Activated CD8-positive, alpha-beta T cell treated with anti-CD3 and anti-CD28 coated beads for 36 hours (primary cell): Measurements from ENCODE around the gene MDM1. TPM values are rescaled to one million over a fixed set of nuclear protein-coding genes. Genes with fewer than 3 reads are reported as not detected.

ENCODE experiments used
- ATAC-seq: fragments of 200-7000 bp; cut with Tn5 transposase; one replicate; pipeline ENCODE4 v1.10.0; 2021; ENCODE audit warnings: mild to moderate bottlenecking, moderate library complexity
- CTCF ChIA-PET: fragments of 350-600 bp; sonication (Branson Sonifier 250); formaldehyde crosslinking; loops from one replicate; lab custom pipeline; 2021; ENCODE audit warnings: antibody characterized with exemption; lab: Charles Lee
- POLR2A ChIA-PET: fragments of 350-600 bp; sonication (Branson Sonifier 250); formaldehyde crosslinking; loops from one replicate; lab custom pipeline; 2021; ENCODE audit warnings: antibody characterized with exemption; lab: Charles Lee
- DNase-seq: peaks from one replicate; pipeline ENCODE4 v3.0.0-alpha.2; 2020
- H3K27ac Mint-ChIP-seq: one replicate; pipeline ENCODE4 v1.8.0; 2021; ENCODE audit warnings: mild to moderate bottlenecking, mixed read lengths
- H3K27me3 Mint-ChIP-seq: one replicate; pipeline ENCODE4 v1.8.0; 2021; ENCODE audit warnings: mixed read lengths
- H3K36me3 Mint-ChIP-seq: one replicate; pipeline ENCODE4 v1.8.0; 2021; ENCODE audit warnings: low read depth, mixed read lengths
- H3K4me1 Mint-ChIP-seq: one replicate; pipeline ENCODE4 v1.8.0; 2021; ENCODE audit warnings: low read depth, mixed read lengths
- H3K4me3 Mint-ChIP-seq: one replicate; pipeline ENCODE4 v1.8.0; 2021; ENCODE audit warnings: mild to moderate bottlenecking, moderate library complexity, mixed read lengths
- H3K9me3 Mint-ChIP-seq: one replicate; pipeline ENCODE4 v1.8.0; 2021; ENCODE audit warnings: mixed read lengths
- CTCF ChIP-seq: fragments of 200-600 bp; IDR thresholded peaks from one replicate; pipeline ENCODE4 v1.8.0; 2022; ENCODE audit warnings: antibody characterized with exemption, mild to moderate bottlenecking
- intact Hi-C: fragments of 100-400 bp; cut with micrococcal nuclease; formaldehyde crosslinking; loops from one replicate; pipeline ENCODE4 v1.10.0; 2022
- total RNA-seq, 2 experiments: library from RNA; stranded (reverse); gene quantifications; one replicate each; pipeline ENCODE4 v1.2.3, GENCODE V29; 2021

Gene MDM1
- total RNA-seq, 2 experiments from 2014 or later: 15.4 to 17.9 TPM

GRCh38 chr12:68336889-68337303, 4.7 kb upstream of the MDM1 start:
- Mint-ChIP-seq H3K4me1 (peaks cover 20% of the 10 kb centered on the region), H3K4me3 (no peak overlapping the region), H3K36me3 (no peaks in the 10 kb centered on the region), H3K27ac (no peak overlapping the region), H3K9me3 (no peaks in the 10 kb centered on the region), H3K27me3 (no peaks in the 10 kb centered on the region)
- ChIA-PET POLR2A (no interaction called here), CTCF (interaction anchor here (0.9 to 1.0 kb wide), 3 partner anchors 12 to 297 kb away, joined by 3 to 5 read pairs (median 3); no protein-coding TSS in a partner anchor)
- TF ChIP-seq CTCF: no peak
- no peak for DNase-seq
- no peak for ATAC-seq
- intact Hi-C loops: no loop called here

GRCh38 chr12:68335462-68335861, 3.3 kb upstream of the MDM1 start:
- intact Hi-C loops: no loop called here
- Mint-ChIP-seq H3K27ac (no peak overlapping the region), H3K4me3 (no peak overlapping the region), H3K9me3 (no peaks in the 10 kb centered on the region), H3K27me3 (no peaks in the 10 kb centered on the region), H3K4me1 (peaks cover 27% of the 10 kb centered on the region), H3K36me3 (no peaks in the 10 kb centered on the region)
- ChIA-PET CTCF (interaction anchor here (1.0 to 2.6 kb wide), 5 partner anchors 8 to 113 kb away, joined by 4 to 14 read pairs (median 4); no protein-coding TSS in a partner anchor), POLR2A (interaction anchor here (1.1 to 1.2 kb wide), 2 partner anchors 11 to 276 kb away, joined by 3 read pairs; no protein-coding TSS in a partner anchor)
- ATAC-seq (no peak), DNase-seq (no peak)
- TF ChIP-seq CTCF: no peak

- intact Hi-C loops: loop anchor here (5.0 kb wide), 1 partner anchor 473 kb away; the partner anchor contains the start of gene MDM2
- peak; percentile 11 for ATAC-seq
- H3K4me3 Mint-ChIP-seq: no peak overlapping the region
- no peaks in the 10 kb centered on the region for H3K9me3 Mint-ChIP-seq
- TF ChIP-seq CTCF: no peak
- H3K27me3 Mint-ChIP-seq: no peaks in the 10 kb centered on the region
- no peak overlapping the region for H3K27ac Mint-ChIP-seq
- ChIA-PET POLR2A (interaction anchor here (0.6 kb wide), 2 partner anchors 31 to 327 kb away, joined by 3 to 4 read pairs; no protein-coding TSS in a partner anchor), CTCF (interaction anchor here (1.1 to 2.6 kb wide), 4 partner anchors 9 to 293 kb away, joined by 3 to 14 read pairs (median 6); no protein-coding TSS in a partner anchor)
- H3K36me3 Mint-ChIP-seq: no peaks in the 10 kb centered on the region
- DNase-seq: peak; percentile 47
- H3K4me1 Mint-ChIP-seq: peaks cover 34% of the 10 kb centered on the region
Measured at GRCh38 chr12:68334132-68334531, 2.0 kb upstream of the MDM1 start.

GRCh38 chr12:68332728-68333630, 817 bp upstream of the MDM1 start:
- peak overlapping the region; percentile 83 for H3K27ac Mint-ChIP-seq
- POLR2A ChIA-PET: interaction anchor here (1.1 to 1.6 kb wide), 3 partner anchors 206 to 475 kb away, joined by 3 to 6 read pairs (median 4); partner anchors contain the start of genes MDM2 and NUP107
- no peaks in the 10 kb centered on the region for H3K27me3 Mint-ChIP-seq

More at GRCh38 chr12:68332728-68333630, 817 bp upstream of the MDM1 start:
- no peaks in the 10 kb centered on the region for H3K9me3 Mint-ChIP-seq
- DNase-seq (no peak), ATAC-seq (no peak)
- H3K4me1 Mint-ChIP-seq: peaks cover 39% of the 10 kb centered on the region
- intact Hi-C loops: loop anchor here (5.0 kb wide), 1 partner anchor 474 kb away; the partner anchor contains the start of gene MDM2
- no peak for TF ChIP-seq CTCF
- peaks cover 3% of the 10 kb centered on the region for H3K36me3 Mint-ChIP-seq
- peak overlapping the region; percentile 83 for H3K4me3 Mint-ChIP-seq
- CTCF ChIA-PET: interaction anchor here (1.2 to 2.8 kb wide), 6 partner anchors 9 to 292 kb away, joined by 3 to 12 read pairs (median 6); no protein-coding TSS in a partner anchor
